GM10266 (cell line): ENCODE measurements around the gene TSC1.

Experiments used
- DNase-seq: peaks from one replicate; pipeline ENCODE4 v3.0.0; 2012; ENCODE audit errors: extremely low spot score
- CTCF ChIP-seq: IDR thresholded peaks from 2 replicates; pipeline ENCODE4 v1.5.1; 2012; ENCODE audit warnings: mild to moderate bottlenecking, low read depth; ENCODE audit not compliant: control insufficient read depth, insufficient read depth; ENCODE audit errors: missing control alignments

The TSC1 gene

GRCh38 chr9:132858751-132859150, 85.7 kb downstream of the TSC1 start:
- TF ChIP-seq CTCF: no peak
- no peak for DNase-seq

- no peak for DNase-seq
- TF ChIP-seq CTCF: no peak
Measured at GRCh38 chr9:132857616-132858342, 86.6 kb downstream of the TSC1 start.

GRCh38 chr9:132857031-132857430, 87.4 kb downstream of the TSC1 start:
- TF ChIP-seq CTCF: no peak
- DNase-seq: no peak

GRCh38 chr9:132855904-132856303, 88.5 kb downstream of the TSC1 start:
- TF ChIP-seq CTCF: no peak

GRCh38 chr9:132854832-132855231, 89.6 kb downstream of the TSC1 start:
- no peak for DNase-seq
- no peak for TF ChIP-seq CTCF

More at GRCh38 chr9:132855904-132856303, 88.5 kb downstream of the TSC1 start:
- DNase-seq: no peak

- DNase-seq: no peak
- TF ChIP-seq CTCF: no peak
Measured at GRCh38 chr9:132853482-132853881, 90.9 kb downstream of the TSC1 start.

- TF ChIP-seq CTCF: no peak
- no peak for DNase-seq
Measured at GRCh38 chr9:132849185-132849706, 95.2 kb downstream of the TSC1 start.
